Neural cell (in vitro differentiated cells): ENCODE results near the gene FYB1.

Experiments used
- EP300 ChIP-seq: fragments of 450-650 bp; conservative IDR thresholded peaks from 2 replicates; pipeline ENCODE4 v1.6.1; 2014; ENCODE audit warnings: antibody characterized with exemption, mild to moderate bottlenecking, moderate library complexity; ENCODE audit not compliant: poor library complexity, severe bottlenecking
- EZH2 ChIP-seq: fragments of 200-600, 300-800 bp; shearing (Covaris generic), sonication (generic); IDR thresholded peaks from 2 replicates; pipeline ENCODE4 v1.6.1; 2014; ENCODE audit warnings: antibody characterized with exemption, low read length, borderline replicate concordance, mild to moderate bottlenecking; ENCODE audit not compliant: insufficient read depth, poor library complexity, severe bottlenecking
- MXI1 ChIP-seq: fragments of 450-650 bp; conservative IDR thresholded peaks from 2 replicates; pipeline ENCODE4 v1.6.1; 2014; ENCODE audit warnings: antibody characterized with exemption, mild to moderate bottlenecking; ENCODE audit not compliant: poor library complexity, severe bottlenecking
- POLR2AphosphoS5 ChIP-seq: IDR thresholded peaks from 2 replicates; pipeline ENCODE4 v1.6.1; 2012
- RAD21 ChIP-seq: fragments of 450-650 bp; conservative IDR thresholded peaks from 2 replicates; pipeline ENCODE4 v1.6.1; 2014; ENCODE audit warnings: antibody characterized with exemption, mild to moderate bottlenecking, moderate library complexity
- SMC3 ChIP-seq: fragments of 450-650 bp; conservative IDR thresholded peaks from 2 replicates; pipeline ENCODE4 v1.6.1; 2014; ENCODE audit warnings: antibody characterized with exemption, mild to moderate bottlenecking, moderate library complexity; ENCODE audit not compliant: poor library complexity
- TAF1 ChIP-seq: IDR thresholded peaks from 2 replicates; pipeline ENCODE4 v1.6.1; 2012; ENCODE audit warnings: low read depth
- TF ChIP-seq, protein P1 (sequence below): fragments of 450-650 bp; IDR thresholded peaks from 2 replicates; pipeline ENCODE4 v1.5.1; 2014; ENCODE audit warnings: antibody characterized with exemption, mild to moderate bottlenecking, moderate library complexity; ENCODE audit not compliant: poor library complexity, severe bottlenecking
- TF ChIP-seq, protein P2 (sequence below): IDR thresholded peaks from 2 replicates; pipeline ENCODE4 v1.6.1; 2012; ENCODE audit warnings: borderline replicate concordance

DNA sequence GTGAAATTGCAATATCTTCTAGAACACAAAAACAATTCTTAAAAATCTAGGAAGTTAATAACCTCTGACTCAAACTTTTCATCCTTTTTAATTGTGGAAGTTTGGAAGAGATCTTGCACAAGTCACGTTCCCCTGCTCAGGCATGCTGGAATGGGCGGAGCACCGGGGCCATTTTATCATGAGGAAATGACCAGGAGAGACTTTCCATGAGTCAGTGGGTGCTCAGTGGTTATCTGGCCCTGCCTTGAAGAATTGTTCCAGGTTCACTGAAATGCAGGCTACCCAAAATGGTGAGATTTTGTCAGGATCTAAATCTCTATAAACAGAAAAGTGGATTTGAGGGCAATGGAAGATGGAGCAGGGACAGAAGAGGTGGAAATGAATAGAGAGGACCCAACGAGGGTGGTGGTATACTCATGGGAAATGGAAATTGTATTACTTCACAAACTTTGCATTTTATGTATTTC lies 61.2 kb downstream of the FYB1 start:
- TF ChIP-seq, protein P1, sequence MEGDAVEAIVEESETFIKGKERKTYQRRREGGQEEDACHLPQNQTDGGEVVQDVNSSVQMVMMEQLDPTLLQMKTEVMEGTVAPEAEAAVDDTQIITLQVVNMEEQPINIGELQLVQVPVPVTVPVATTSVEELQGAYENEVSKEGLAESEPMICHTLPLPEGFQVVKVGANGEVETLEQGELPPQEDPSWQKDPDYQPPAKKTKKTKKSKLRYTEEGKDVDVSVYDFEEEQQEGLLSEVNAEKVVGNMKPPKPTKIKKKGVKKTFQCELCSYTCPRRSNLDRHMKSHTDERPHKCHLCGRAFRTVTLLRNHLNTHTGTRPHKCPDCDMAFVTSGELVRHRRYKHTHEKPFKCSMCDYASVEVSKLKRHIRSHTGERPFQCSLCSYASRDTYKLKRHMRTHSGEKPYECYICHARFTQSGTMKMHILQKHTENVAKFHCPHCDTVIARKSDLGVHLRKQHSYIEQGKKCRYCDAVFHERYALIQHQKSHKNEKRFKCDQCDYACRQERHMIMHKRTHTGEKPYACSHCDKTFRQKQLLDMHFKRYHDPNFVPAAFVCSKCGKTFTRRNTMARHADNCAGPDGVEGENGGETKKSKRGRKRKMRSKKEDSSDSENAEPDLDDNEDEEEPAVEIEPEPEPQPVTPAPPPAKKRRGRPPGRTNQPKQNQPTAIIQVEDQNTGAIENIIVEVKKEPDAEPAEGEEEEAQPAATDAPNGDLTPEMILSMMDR: no peak
- TF ChIP-seq, protein P2, sequence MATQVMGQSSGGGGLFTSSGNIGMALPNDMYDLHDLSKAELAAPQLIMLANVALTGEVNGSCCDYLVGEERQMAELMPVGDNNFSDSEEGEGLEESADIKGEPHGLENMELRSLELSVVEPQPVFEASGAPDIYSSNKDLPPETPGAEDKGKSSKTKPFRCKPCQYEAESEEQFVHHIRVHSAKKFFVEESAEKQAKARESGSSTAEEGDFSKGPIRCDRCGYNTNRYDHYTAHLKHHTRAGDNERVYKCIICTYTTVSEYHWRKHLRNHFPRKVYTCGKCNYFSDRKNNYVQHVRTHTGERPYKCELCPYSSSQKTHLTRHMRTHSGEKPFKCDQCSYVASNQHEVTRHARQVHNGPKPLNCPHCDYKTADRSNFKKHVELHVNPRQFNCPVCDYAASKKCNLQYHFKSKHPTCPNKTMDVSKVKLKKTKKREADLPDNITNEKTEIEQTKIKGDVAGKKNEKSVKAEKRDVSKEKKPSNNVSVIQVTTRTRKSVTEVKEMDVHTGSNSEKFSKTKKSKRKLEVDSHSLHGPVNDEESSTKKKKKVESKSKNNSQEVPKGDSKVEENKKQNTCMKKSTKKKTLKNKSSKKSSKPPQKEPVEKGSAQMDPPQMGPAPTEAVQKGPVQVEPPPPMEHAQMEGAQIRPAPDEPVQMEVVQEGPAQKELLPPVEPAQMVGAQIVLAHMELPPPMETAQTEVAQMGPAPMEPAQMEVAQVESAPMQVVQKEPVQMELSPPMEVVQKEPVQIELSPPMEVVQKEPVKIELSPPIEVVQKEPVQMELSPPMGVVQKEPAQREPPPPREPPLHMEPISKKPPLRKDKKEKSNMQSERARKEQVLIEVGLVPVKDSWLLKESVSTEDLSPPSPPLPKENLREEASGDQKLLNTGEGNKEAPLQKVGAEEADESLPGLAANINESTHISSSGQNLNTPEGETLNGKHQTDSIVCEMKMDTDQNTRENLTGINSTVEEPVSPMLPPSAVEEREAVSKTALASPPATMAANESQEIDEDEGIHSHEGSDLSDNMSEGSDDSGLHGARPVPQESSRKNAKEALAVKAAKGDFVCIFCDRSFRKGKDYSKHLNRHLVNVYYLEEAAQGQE: no peak
- no peak for TF ChIP-seq SMC3
- TF ChIP-seq TAF1: no peak
- TF ChIP-seq EZH2: no peak
- TF ChIP-seq EP300: no peak
- TF ChIP-seq POLR2AphosphoS5: no peak
- no peak for TF ChIP-seq MXI1
- TF ChIP-seq RAD21: no peak
